Keratinocyte (primary cell): ENCODE measurements around the gene STAB2. TPM values are rescaled to one million over a fixed set of nuclear protein-coding genes. Genes with fewer than 3 reads are reported as not detected.

Experiments
- DNase-seq: peaks from one replicate; pipeline ENCODE4 v3.0.0-alpha.2; 2011; ENCODE audit warnings: low read depth, missing footprints, low spot score
- FAIRE-seq: peaks from 2 replicates; lab custom pipeline; 2011; peaks lifted over from hg19 to GRCh38; lab: Jason Lieb, UNC
- H2AFZ ChIP-seq: 2 replicates; pipeline ENCODE4 v1.6.0; 2012; ENCODE audit warnings: low read length, control low read depth, inconsistent platforms; ENCODE audit not compliant: control insufficient read depth
- H3K27ac ChIP-seq: 2 replicates; pipeline ENCODE4 v1.5.1; 2011; ENCODE audit warnings: low read length; ENCODE audit not compliant: control insufficient read depth, insufficient read depth
- H3K27me3 ChIP-seq: 3 replicates; pipeline ENCODE4 v1.6.0; 2011; ENCODE audit warnings: low read length; ENCODE audit not compliant: control insufficient read depth, insufficient read depth; ENCODE audit errors: extremely low read depth
- H3K36me3 ChIP-seq, 2 experiments: 2 replicates in 1 of 2; 3 replicates in 1 of 2; pipeline ENCODE4 v1.5.1; 2011; ENCODE audit warnings: low read length in 2 of 2, mild to moderate bottlenecking in 1 of 2; ENCODE audit not compliant: control insufficient read depth in 2 of 2, insufficient read depth in 2 of 2; ENCODE audit errors: extremely low read depth in 1 of 2
- H3K4me1 ChIP-seq: 3 replicates; pipeline ENCODE4 v1.5.1; 2011; ENCODE audit warnings: low read length; ENCODE audit not compliant: control insufficient read depth, insufficient read depth; ENCODE audit errors: extremely low read depth
- H3K4me2 ChIP-seq: 3 replicates; pipeline ENCODE4 v1.6.0; 2011; ENCODE audit warnings: low read depth, low read length; ENCODE audit not compliant: control insufficient read depth, insufficient read depth; ENCODE audit errors: extremely low read depth
- H3K4me3 ChIP-seq, 3 experiments: fragments of 200-600 bp in 1 of 3; sonication (generic) in 1 of 3; 2 replicates in 2 of 3; 3 replicates in 1 of 3; pipeline ENCODE4 v1.5.1; 2011 to 2016; ENCODE audit warnings: low read length in 3 of 3, mild to moderate bottlenecking in 3 of 3, control low read depth in 2 of 3, inconsistent platforms in 1 of 3, low read depth in 1 of 3, mixed read lengths in 1 of 3, mixed run types in 1 of 3, moderate library complexity in 1 of 3; ENCODE audit not compliant: control insufficient read depth in 2 of 3, insufficient read depth in 2 of 3; ENCODE audit errors: extremely low read depth in 1 of 3
- H3K79me2 ChIP-seq: 2 replicates; pipeline ENCODE4 v1.6.0; 2012; ENCODE audit warnings: low read length; ENCODE audit not compliant: control insufficient read depth, insufficient read depth
- H3K9ac ChIP-seq: 3 replicates; pipeline ENCODE4 v1.6.0; 2011; ENCODE audit warnings: low read length; ENCODE audit not compliant: control insufficient read depth, insufficient read depth; ENCODE audit errors: extremely low read depth
- H3K9me1 ChIP-seq: 3 replicates; pipeline ENCODE4 v1.6.0; 2011; ENCODE audit warnings: low read length; ENCODE audit not compliant: control insufficient read depth, insufficient read depth; ENCODE audit errors: extremely low read depth
- H3K9me3 ChIP-seq: 2 replicates; pipeline ENCODE4 v1.5.1; 2012; ENCODE audit warnings: low read depth, low read length; ENCODE audit not compliant: control insufficient read depth
- H4K20me1 ChIP-seq: 3 replicates; pipeline ENCODE4 v1.6.0; 2011; ENCODE audit warnings: low read length; ENCODE audit not compliant: control insufficient read depth, insufficient read depth; ENCODE audit errors: extremely low read depth
- EZH2 ChIP-seq: IDR thresholded peaks from one replicate; pipeline ENCODE4 v1.6.1; 2012; ENCODE audit warnings: inconsistent platforms, mild to moderate bottlenecking, low read length, moderate library complexity
- dilution Hi-C: fragments of 300-500 bp; cut with MboI; formaldehyde crosslinking; loops from one replicate; pipeline ENCODE4 v1.7.0; 2020; ENCODE audit warnings: low sequenced_read_pairs; ENCODE audit not compliant: extremely low pct_ligation_motif_present
- polyA plus RNA-seq, 5 experiments: library from polyadenylated mRNA; depleted of rRNA in 3 of 5; stranded (reverse) in 3 of 5; stranded (forward) in 1 of 5; unstranded in 1 of 5; fragments of >200 nt; gene quantifications; 1 replicate in 1 of 5; 2 replicates in 3 of 5; 3 replicates in 1 of 5; pipeline versions ENCODE4 v1.2.1 to v1.2.3, GENCODE V29; 2011 to 2012; ENCODE audit warnings: missing spikeins in 2 of 5, low read depth in 1 of 5, low replicate concordance in 1 of 5
- TF ChIP-seq, protein P1 (sequence below), 3 experiments: IDR thresholded peaks in 1 of 3; conservative IDR thresholded peaks in 1 of 3; optimal IDR thresholded peaks in 1 of 3; 2 replicates in 2 of 3; 3 replicates in 1 of 3; pipeline versions ENCODE3 to v1.5.1; 2011; ENCODE audit warnings: low read length in 3 of 3, mild to moderate bottlenecking in 3 of 3, moderate library complexity in 2 of 3, control low read depth in 1 of 3, inconsistent platforms in 1 of 3; ENCODE audit not compliant: insufficient read depth in 2 of 3; ENCODE audit errors: extremely low read depth in 1 of 3

The STAB2 gene
- polyA plus RNA-seq, 1 donor (not counting 4 experiments of a cell fraction or from before 2014, with no cell fraction given), result not detected

DNA sequence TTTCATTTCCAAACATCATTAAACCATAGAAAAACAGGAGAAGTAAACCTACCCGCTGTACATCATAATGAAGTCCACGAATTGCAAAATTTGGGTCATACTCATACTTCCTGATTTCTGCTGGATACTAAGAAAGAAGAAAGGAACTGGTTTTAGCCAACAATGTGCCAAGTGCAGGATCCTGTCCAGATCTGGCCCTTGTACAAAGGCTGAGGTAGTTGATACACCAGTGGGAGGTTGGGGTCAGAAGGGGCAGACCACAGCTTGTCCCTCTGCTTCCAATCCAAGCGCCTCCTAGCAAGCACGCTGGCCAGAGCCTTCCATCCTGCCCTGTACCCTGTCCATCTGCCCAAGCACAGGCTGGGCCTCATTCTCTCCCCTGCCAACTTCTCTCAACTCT, 219.7 kb downstream of the STAB2 start:
- TF ChIP-seq, protein P1, sequence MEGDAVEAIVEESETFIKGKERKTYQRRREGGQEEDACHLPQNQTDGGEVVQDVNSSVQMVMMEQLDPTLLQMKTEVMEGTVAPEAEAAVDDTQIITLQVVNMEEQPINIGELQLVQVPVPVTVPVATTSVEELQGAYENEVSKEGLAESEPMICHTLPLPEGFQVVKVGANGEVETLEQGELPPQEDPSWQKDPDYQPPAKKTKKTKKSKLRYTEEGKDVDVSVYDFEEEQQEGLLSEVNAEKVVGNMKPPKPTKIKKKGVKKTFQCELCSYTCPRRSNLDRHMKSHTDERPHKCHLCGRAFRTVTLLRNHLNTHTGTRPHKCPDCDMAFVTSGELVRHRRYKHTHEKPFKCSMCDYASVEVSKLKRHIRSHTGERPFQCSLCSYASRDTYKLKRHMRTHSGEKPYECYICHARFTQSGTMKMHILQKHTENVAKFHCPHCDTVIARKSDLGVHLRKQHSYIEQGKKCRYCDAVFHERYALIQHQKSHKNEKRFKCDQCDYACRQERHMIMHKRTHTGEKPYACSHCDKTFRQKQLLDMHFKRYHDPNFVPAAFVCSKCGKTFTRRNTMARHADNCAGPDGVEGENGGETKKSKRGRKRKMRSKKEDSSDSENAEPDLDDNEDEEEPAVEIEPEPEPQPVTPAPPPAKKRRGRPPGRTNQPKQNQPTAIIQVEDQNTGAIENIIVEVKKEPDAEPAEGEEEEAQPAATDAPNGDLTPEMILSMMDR (optimal IDR thresholded peaks at IDR 0.05 in 1 of 3, IDR thresholded peaks at IDR 0.05 in 1 of 3, conservative IDR thresholded peaks at IDR 0.05 in 1 of 3; ENCODE audit: extremely low read depth in 1 of 3, insufficient read depth in 2 of 3, low read length in 3 of 3), result no peak
- TF ChIP-seq EZH2, result no peak
- Histone ChIP-seq H3K9ac (no peak overlapping the region), H2AFZ (no peak overlapping the region), H4K20me1 (no peaks in the 10 kb centered on the region), H3K4me3 (no peak overlapping the region), H3K4me2 (no peak overlapping the region), H3K9me1 (no peaks in the 10 kb centered on the region), H3K27me3 (no peaks in the 10 kb centered on the region), H3K9me3 (no peaks in the 10 kb centered on the region), H3K4me1 (peaks cover 50% of the 10 kb centered on the region), H3K36me3 (peaks cover 15 to 18% of the 10 kb centered on the region in 2 experiments), H3K27ac (no peak overlapping the region), H3K79me2 (peaks cover 53% of the 10 kb centered on the region)
- dilution Hi-C loops, result no loop called here
- DNase-seq (no peak), FAIRE-seq (no peak)

DNA sequence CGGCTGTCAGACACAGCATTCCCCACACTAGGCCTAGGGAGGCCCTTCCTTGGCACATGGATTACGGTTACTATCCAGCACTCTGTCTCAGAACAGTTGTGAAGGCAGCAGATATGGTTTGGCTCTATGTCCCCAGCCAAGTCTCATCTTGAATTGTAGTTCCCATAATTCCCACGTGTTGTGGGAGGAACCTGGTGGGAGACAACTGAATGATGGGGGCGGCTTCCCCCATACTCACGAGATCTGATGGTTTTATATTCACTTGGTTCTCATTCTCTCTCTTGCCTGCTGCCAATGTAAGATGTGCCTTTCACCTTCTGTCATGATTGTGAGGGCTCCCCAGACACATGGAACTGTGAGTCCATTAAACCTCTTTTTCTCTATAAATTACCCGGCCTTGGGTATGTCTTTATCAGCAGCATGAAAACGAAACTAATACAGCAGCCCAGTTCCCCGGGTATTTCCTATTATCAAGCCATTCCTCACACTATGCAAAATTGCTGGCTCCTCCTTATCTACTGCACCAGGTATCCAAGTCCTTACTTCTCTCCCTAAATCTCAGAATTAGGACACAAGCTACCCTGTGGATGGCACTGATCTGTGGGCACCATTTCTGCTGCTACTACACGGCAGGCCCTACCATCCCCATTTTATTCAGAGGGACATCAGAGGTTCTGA, 220.6 kb downstream of the STAB2 start:
- FAIRE-seq, result no peak
- H3K9me3 ChIP-seq, result no peaks in the 10 kb centered on the region
- H3K36me3 ChIP-seq, result peaks cover 18% of the 10 kb centered on the region in 2 experiments
- TF ChIP-seq, protein P1 (optimal IDR thresholded peaks at IDR 0.05 in 1 of 3, IDR thresholded peaks at IDR 0.05 in 1 of 3, conservative IDR thresholded peaks at IDR 0.05 in 1 of 3; ENCODE audit: extremely low read depth in 1 of 3, insufficient read depth in 2 of 3, low read length in 3 of 3), result no peak
- no peak for TF ChIP-seq EZH2
- H3K27ac ChIP-seq, result no peak overlapping the region
- no peak overlapping the region for H3K4me3 ChIP-seq
- H4K20me1 ChIP-seq, result no peaks in the 10 kb centered on the region
- no peaks in the 10 kb centered on the region for H3K27me3 ChIP-seq
- H2AFZ ChIP-seq, result no peak overlapping the region
- peaks cover 57% of the 10 kb centered on the region for H3K79me2 ChIP-seq
- DNase-seq, result no peak
- peaks cover 41% of the 10 kb centered on the region for H3K4me1 ChIP-seq
- dilution Hi-C loops, result no loop called here
- H3K9ac ChIP-seq, result no peak overlapping the region
- no peaks in the 10 kb centered on the region for H3K9me1 ChIP-seq
- no peak overlapping the region for H3K4me2 ChIP-seq
